Measurements from ENCODE around the gene IER5L. TPM values are rescaled to one million over a fixed set of nuclear protein-coding genes. Genes with fewer than 3 reads are reported as not detected.
A peak's percentile ranks its signal among the peaks of the same experiment; 100 is the strongest.

Gene IER5L
- 86.1 TPM for total RNA-seq

- H3K4me3 ChIP-seq, result peak within 1 kb of the TSS; percentile 81 to 100
- intact Hi-C loops (cut with DNase I), result loop anchor here (1.0 to 5.0 kb wide), 7 partner anchors 24 to 449 kb away; partner anchors contain the start of gene NTMT1
These were observed at the start of gene IER5L for GRCh38 chr9:129177791-129178567. IER5L (minus strand) TSS chr9:129178261; CDS start chr9:129178052, 209 bp downstream.

GRCh38 chr9:129227843-129228189 lies 49.8 kb upstream of the IER5L start:
- no peaks in the 10 kb centered on the region for H3K36me3 ChIP-seq
- intact Hi-C loops (cut with DNase I), result loop anchor here (5.0 kb wide), 1 partner anchor 54 kb away; no protein-coding TSS in a partner anchor
- no peak overlapping the region for H3K27ac ChIP-seq
- no peaks in the 10 kb centered on the region for H3K4me1 ChIP-seq
- no peak for DNase-seq (ENCODE audit: low spot score in 2 of 2)
- TF ChIP-seq, protein P1, sequence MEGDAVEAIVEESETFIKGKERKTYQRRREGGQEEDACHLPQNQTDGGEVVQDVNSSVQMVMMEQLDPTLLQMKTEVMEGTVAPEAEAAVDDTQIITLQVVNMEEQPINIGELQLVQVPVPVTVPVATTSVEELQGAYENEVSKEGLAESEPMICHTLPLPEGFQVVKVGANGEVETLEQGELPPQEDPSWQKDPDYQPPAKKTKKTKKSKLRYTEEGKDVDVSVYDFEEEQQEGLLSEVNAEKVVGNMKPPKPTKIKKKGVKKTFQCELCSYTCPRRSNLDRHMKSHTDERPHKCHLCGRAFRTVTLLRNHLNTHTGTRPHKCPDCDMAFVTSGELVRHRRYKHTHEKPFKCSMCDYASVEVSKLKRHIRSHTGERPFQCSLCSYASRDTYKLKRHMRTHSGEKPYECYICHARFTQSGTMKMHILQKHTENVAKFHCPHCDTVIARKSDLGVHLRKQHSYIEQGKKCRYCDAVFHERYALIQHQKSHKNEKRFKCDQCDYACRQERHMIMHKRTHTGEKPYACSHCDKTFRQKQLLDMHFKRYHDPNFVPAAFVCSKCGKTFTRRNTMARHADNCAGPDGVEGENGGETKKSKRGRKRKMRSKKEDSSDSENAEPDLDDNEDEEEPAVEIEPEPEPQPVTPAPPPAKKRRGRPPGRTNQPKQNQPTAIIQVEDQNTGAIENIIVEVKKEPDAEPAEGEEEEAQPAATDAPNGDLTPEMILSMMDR (IDR thresholded peaks at IDR 0.05), result no peak
- no peaks in the 10 kb centered on the region for H3K9me3 ChIP-seq
- H3K4me3 ChIP-seq, result no peak overlapping the region
- no peaks in the 10 kb centered on the region for H3K27me3 ChIP-seq

More at GRCh38 chr9:129177791-129178567, at the start of gene IER5L:
- TF ChIP-seq, protein P1 (IDR thresholded peaks at IDR 0.05), result no peak
- no peaks in the 10 kb centered on the region for H3K27me3 ChIP-seq
- H3K9me3 ChIP-seq, result no peaks in the 10 kb centered on the region
- no peaks in the 10 kb centered on the region for H3K36me3 ChIP-seq
- peak; percentile 89 to 98 for DNase-seq (ENCODE audit: low spot score in 2 of 2)
- peaks cover 9 to 21% of the 10 kb centered on the region in 2 donors for H3K4me1 ChIP-seq
- peak within 1 kb of the TSS; percentile 97 to 100 for H3K27ac ChIP-seq

GRCh38 chr9:129225815-129226214 lies 47.8 kb upstream of the IER5L start:
- Histone ChIP-seq H3K27ac (peak overlapping the region in 1 of 2 donors; percentile 49), H3K27me3 (no peaks in the 10 kb centered on the region), H3K9me3 (no peaks in the 10 kb centered on the region), H3K36me3 (no peaks in the 10 kb centered on the region), H3K4me3 (no peak overlapping the region), H3K4me1 (no peaks in the 10 kb centered on the region)
- intact Hi-C loops (cut with DNase I), result loop anchor here (5.0 kb wide), 1 partner anchor 56 kb away; no protein-coding TSS in a partner anchor
- TF ChIP-seq, protein P1 (IDR thresholded peaks at IDR 0.05), result no peak
- no peak for DNase-seq (ENCODE audit: low spot score in 2 of 2)

DNA sequence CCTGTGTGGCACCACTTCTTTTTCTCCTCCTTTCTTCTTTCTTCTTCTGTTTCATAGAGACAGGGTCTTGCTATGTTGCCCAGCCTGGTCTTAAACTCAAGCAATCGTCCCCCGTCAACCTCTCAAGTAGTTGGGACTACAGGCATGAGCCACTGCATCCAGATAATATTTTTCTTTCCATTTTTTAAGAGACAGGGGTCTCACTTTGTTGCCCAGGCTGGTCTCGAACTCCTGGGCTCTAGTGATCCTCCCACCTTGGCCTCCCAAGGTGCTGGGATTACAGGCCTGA lies 47.4 kb upstream of the IER5L start:
- no peak for DNase-seq (ENCODE audit: low spot score in 2 of 2)
- H3K27ac ChIP-seq, result peak overlapping the region; percentile 2 to 49
- no peaks in the 10 kb centered on the region for H3K36me3 ChIP-seq
- no peaks in the 10 kb centered on the region for H3K27me3 ChIP-seq
- intact Hi-C loops (cut with DNase I), result loop anchor here (5.0 kb wide), 1 partner anchor 57 kb away; no protein-coding TSS in a partner anchor
- no peaks in the 10 kb centered on the region for H3K4me1 ChIP-seq
- H3K4me3 ChIP-seq, result no peak overlapping the region
- no peaks in the 10 kb centered on the region for H3K9me3 ChIP-seq
- TF ChIP-seq, protein P1 (IDR thresholded peaks at IDR 0.05), result no peak

DNA sequence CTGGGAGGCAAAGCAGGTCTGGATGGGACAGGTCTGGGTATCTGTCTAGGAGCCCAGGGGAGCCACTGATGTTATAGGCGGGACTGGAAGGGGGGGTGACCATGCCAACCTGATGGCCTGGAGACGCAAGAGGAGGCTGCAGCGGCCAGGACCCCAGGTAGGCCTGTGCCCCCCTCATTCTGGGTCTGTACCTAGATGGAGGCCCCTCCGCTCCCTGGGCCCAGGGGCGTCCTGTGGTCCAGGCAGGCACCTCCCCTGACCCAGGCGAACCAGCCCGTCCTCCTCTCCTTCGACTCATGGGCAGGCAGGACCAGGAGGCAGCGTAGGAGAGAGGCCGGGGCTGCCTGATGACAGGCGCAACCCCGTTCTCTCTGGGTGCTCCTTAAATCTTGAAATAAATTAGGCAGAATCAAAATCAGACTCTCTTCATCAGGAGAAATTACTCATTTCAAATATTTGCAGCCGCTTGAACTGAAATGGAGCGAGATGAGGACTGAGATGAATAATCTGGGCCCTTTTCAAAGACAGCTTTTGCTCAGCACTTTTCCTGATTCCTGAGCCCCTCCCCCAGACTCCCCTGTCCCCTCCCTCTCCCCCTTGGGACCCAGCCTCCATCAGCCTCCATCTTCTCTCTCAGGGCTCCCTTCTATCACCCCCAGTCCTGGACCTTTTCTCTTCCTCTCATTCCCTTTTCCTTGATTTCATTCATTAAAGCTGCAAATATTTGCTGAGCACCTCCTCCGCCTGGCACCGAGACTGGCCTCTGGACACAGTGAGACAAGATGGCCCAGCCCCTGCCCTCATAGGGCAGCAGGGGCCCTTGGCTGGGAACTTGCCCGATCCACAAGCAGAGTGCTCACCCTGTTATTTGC lies 46.8 kb upstream of the IER5L start:
- Histone ChIP-seq H3K27me3 (no peaks in the 10 kb centered on the region), H3K36me3 (no peaks in the 10 kb centered on the region), H3K4me1 (no peaks in the 10 kb centered on the region), H3K4me3 (no peak overlapping the region), H3K9me3 (no peaks in the 10 kb centered on the region), H3K27ac (peak overlapping the region; percentile 2 to 49)
- DNase-seq (ENCODE audit: low spot score in 2 of 2), result no peak
- intact Hi-C loops (cut with DNase I), result loop anchor here (5.0 kb wide), 1 partner anchor 57 kb away; no protein-coding TSS in a partner anchor
- TF ChIP-seq, protein P1 (IDR thresholded peaks at IDR 0.05), result no peak

Data from ascending aorta (tissue), 2 donors.